Vagina (tissue), 2 donors: ENCODE data around the gene ZNF799. TPM values are rescaled to one million over a fixed set of nuclear protein-coding genes. Genes with fewer than 3 reads are reported as not detected.
A peak's percentile ranks its signal among the peaks of the same experiment; 100 is the strongest.
"Not testable (repeated sequence)": the region's sequence is repeated elsewhere in the genome, so short reads cannot be mapped to it uniquely, and the experiment has no call there.

Source experiments
- DNase-seq, 2 donors: peaks; one replicate each; pipeline ENCODE4 v3.0.0-alpha.2; 2017; ENCODE audit errors: extremely low spot score in 2 of 2
- H3K27ac ChIP-seq: fragments of 200-600 bp; sonication (generic); one replicate; pipeline ENCODE4 v1.5.1; 2019
- H3K27me3 ChIP-seq: fragments of 200-600 bp; sonication (generic); one replicate; pipeline ENCODE4 v1.5.1; 2019
- H3K36me3 ChIP-seq, 2 donors: fragments of 200-600 bp; sonication (generic); one replicate each; pipeline ENCODE4 v1.5.1; 2017 to 2019
- H3K4me1 ChIP-seq: fragments of 200-600 bp; sonication (generic); one replicate; pipeline ENCODE4 v1.5.1; 2019
- H3K4me3 ChIP-seq, 2 donors: fragments of 200-600 bp; sonication (generic); 1 replicate in 1 of 2; 2 replicates in 1 of 2; pipeline ENCODE4 v1.5.1; 2016 to 2019
- H3K9me3 ChIP-seq: fragments of 200-600 bp; sonication (generic); one replicate; pipeline ENCODE4 v1.5.1; 2019
- POLR2A ChIP-seq, 2 donors: fragments of 450-650 bp; IDR thresholded peaks; one replicate each; pipeline ENCODE4 v1.6.1; 2017; ENCODE audit warnings: antibody characterized with exemption in 2 of 2, mild to moderate bottlenecking in 2 of 2, moderate library complexity in 2 of 2
- POLR2AphosphoS5 ChIP-seq, 2 donors: sonication (generic); formaldehyde crosslinking; IDR thresholded peaks; one replicate each; pipeline ENCODE4 v1.9.0; 2017; ENCODE audit warnings: antibody characterized with exemption in 2 of 2, mild to moderate bottlenecking in 2 of 2, low read depth in 1 of 2; ENCODE audit not compliant: insufficient read depth in 1 of 2
- intact Hi-C: fragments of 100-400 bp; cut with DNase I; formaldehyde crosslinking; loops from one replicate; pipeline ENCODE4 v1.15.1; 2023
- total RNA-seq: library from RNA; depleted of rRNA; stranded (reverse); fragments of >200 nt; gene quantifications from one replicate; pipeline ENCODE4 v1.2.3, GENCODE V29; 2016
- TF ChIP-seq, protein P1 (sequence below), 3 experiments: fragments of 450-650 bp in 2 of 3; fragments of 200-600 bp in 1 of 3; sonication (generic) in 1 of 3; IDR thresholded peaks; one replicate each; pipeline ENCODE4 v1.5.1; 2017 to 2019; ENCODE audit warnings: antibody characterized with exemption in 3 of 3, mild to moderate bottlenecking in 2 of 3, moderate library complexity in 2 of 3

ZNF799 gene
- 3.4 TPM for total RNA-seq

GRCh38 chr19:12400633-12401502 is at the start of gene ZNF799:
TSS of gene ZNF799 (minus strand) at chr19:12401271. CDS start at chr19:12401070, 201 bp downstream.
- Histone ChIP-seq H3K4me1 (peaks cover 8% of the 10 kb centered on the region), H3K27ac (peak within 1 kb of the TSS; percentile 76), H3K36me3 (no peaks in the 10 kb centered on the region), H3K4me3 (peak within 1 kb of the TSS; percentile 71 to 87), H3K27me3 (no peaks in the 10 kb centered on the region), H3K9me3 (no peaks in the 10 kb centered on the region)
- intact Hi-C loops: no loop called here
- peak; percentile 96 to 98 for DNase-seq
- TF ChIP-seq POLR2AphosphoS5 (IDR thresholded peaks at IDR 0.05; ENCODE audit: insufficient read depth in 1 of 2, low read depth in 1 of 2): peak; percentile 91
- TF ChIP-seq, protein P1, sequence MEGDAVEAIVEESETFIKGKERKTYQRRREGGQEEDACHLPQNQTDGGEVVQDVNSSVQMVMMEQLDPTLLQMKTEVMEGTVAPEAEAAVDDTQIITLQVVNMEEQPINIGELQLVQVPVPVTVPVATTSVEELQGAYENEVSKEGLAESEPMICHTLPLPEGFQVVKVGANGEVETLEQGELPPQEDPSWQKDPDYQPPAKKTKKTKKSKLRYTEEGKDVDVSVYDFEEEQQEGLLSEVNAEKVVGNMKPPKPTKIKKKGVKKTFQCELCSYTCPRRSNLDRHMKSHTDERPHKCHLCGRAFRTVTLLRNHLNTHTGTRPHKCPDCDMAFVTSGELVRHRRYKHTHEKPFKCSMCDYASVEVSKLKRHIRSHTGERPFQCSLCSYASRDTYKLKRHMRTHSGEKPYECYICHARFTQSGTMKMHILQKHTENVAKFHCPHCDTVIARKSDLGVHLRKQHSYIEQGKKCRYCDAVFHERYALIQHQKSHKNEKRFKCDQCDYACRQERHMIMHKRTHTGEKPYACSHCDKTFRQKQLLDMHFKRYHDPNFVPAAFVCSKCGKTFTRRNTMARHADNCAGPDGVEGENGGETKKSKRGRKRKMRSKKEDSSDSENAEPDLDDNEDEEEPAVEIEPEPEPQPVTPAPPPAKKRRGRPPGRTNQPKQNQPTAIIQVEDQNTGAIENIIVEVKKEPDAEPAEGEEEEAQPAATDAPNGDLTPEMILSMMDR (IDR thresholded peaks at IDR 0.05): no peak
- TF ChIP-seq POLR2A (IDR thresholded peaks at IDR 0.05): peak in 1 of 2 donors; percentile 40

DNA sequence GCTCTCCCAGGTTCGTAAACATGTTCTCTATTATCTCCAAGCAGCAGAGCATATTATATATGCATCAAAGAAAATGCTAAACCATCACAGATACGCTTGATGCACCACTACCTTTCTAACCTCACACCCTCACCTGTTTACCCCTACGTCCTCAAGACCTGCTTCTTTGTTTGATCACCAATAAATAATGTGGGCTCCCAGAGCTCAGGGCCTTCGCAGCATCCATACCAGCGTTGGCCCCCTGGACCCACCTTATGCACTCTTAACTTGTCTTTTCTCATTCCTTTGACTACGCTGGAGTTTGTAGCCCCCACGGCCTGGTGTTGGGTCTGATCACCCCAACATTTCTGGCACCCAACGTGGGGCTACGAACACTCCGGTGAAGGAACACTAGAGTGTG is 49.8 kb upstream of the ZNF799 start:
- H3K36me3 ChIP-seq: no peaks in the 10 kb centered on the region
- H3K4me3 ChIP-seq: no peak overlapping the region
- H3K4me1 ChIP-seq: no peaks in the 10 kb centered on the region
- intact Hi-C loops: no loop called here
- peaks cover 8% of the 10 kb centered on the region for H3K9me3 ChIP-seq
- no peaks in the 10 kb centered on the region for H3K27me3 ChIP-seq
- no peak for DNase-seq
- no peak overlapping the region for H3K27ac ChIP-seq
- TF ChIP-seq POLR2AphosphoS5 (IDR thresholded peaks at IDR 0.05; ENCODE audit: insufficient read depth in 1 of 2, low read depth in 1 of 2) (no peak), POLR2A (IDR thresholded peaks at IDR 0.05) (no peak)
- TF ChIP-seq, protein P1 (IDR thresholded peaks at IDR 0.05): no peak

DNA sequence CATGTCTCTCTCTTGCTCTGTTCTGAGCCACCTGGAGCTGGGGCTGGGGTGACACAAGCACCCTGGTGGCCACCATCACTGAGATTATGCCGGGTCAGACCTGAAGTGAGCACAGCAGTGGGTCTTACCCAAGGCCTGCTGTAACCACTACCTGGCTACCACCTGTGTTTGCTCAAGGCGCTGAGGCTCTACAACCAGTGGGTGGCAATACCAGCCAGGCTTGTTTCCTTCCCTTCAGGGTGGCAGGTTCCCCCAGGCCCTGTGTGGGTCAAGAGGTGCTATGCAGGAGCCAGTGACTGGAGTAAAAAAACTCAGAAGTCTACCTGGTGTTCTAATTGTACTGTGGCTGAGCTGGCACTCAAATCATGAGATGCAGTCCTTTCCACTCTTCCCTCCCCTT is 47.7 kb upstream of the ZNF799 start:
- Histone ChIP-seq H3K4me1 (no peaks in the 10 kb centered on the region), H3K36me3 (no peaks in the 10 kb centered on the region), H3K4me3 (no peak overlapping the region), H3K27ac (no peak overlapping the region), H3K27me3 (no peaks in the 10 kb centered on the region), H3K9me3 (peaks cover 8% of the 10 kb centered on the region)
- intact Hi-C loops: no loop called here
- TF ChIP-seq POLR2A (IDR thresholded peaks at IDR 0.05) (no peak), POLR2AphosphoS5 (IDR thresholded peaks at IDR 0.05; ENCODE audit: insufficient read depth in 1 of 2, low read depth in 1 of 2) (no peak)
- TF ChIP-seq, protein P1 (IDR thresholded peaks at IDR 0.05): no peak
- DNase-seq: no peak

- H3K4me3 ChIP-seq: peak within 1 kb of the TSS; percentile 79 to 80
- no peaks in the 10 kb centered on the region for H3K9me3 ChIP-seq
- intact Hi-C loops: no loop called here
- H3K27me3 ChIP-seq: no peaks in the 10 kb centered on the region
- H3K4me1 ChIP-seq: peaks cover 6% of the 10 kb centered on the region
- no peaks in the 10 kb centered on the region for H3K36me3 ChIP-seq
- H3K27ac ChIP-seq: peak within 1 kb of the TSS; percentile 73
- peak; percentile 99 for DNase-seq
- TF ChIP-seq POLR2A (IDR thresholded peaks at IDR 0.05): no peak
- TF ChIP-seq POLR2AphosphoS5 (IDR thresholded peaks at IDR 0.05; ENCODE audit: insufficient read depth in 1 of 2, low read depth in 1 of 2): peak; percentile 81 to 91
Observed at GRCh38 chr19:12440541-12441316, 39.7 kb upstream of the ZNF799 start, which contains the start of gene ZNF443. TSS of gene ZNF443 (minus strand) at chr19:12441021. CDS start at chr19:12440914, 107 bp downstream.

GRCh38 chr19:12439686-12440540 is 38.8 kb upstream of the ZNF799 start:
- Histone ChIP-seq H3K4me3 (peak overlapping the region; percentile 79 to 80), H3K27ac (peak overlapping the region; percentile 73)
- H3K4me1 ChIP-seq, DNase-seq, H3K9me3 ChIP-seq, intact Hi-C loops, H3K36me3 ChIP-seq, H3K27me3 ChIP-seq: not testable (repeated sequence)

DNA sequence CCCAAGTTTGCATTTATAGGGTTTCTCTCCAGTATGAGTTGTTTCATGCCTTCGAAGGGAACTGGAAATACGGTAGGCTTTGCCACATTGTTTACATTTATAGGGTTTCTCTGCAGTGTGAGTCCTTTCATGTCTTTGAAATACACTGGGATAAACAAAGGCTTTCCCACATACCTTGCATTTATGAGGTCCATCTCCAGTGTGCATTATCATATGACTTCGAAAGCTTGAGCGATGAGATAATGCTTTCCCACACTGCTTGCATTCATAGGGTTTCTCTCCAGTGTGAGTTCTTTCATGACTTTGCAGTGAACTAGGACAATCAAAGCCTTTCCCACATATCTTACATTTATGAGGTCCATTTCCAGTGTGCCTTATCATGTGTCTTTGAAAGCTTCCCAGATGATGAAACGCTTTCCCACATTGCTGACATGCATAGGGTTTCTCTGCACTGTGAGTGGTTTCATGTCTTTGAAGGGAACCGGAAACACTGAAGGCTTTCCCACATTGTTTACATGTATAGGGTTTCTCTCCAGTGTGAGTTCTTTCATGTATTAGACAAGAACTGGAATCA is 29.7 kb upstream of the ZNF799 start:
- intact Hi-C loops, H3K27me3 ChIP-seq, H3K4me1 ChIP-seq, H3K27ac ChIP-seq, H3K4me3 ChIP-seq, H3K9me3 ChIP-seq, DNase-seq: not testable (repeated sequence)
- peaks cover 0 to 20% of the 10 kb centered on the region in 2 donors for H3K36me3 ChIP-seq
